HepG2 (cell line): Measurements from ENCODE around the gene S100A16. TPM values are rescaled to one million over a fixed set of nuclear protein-coding genes. Genes with fewer than 3 reads are reported as not detected.

Source experiments
- CEBPG ChIP-seq: IDR thresholded peaks from 2 replicates; pipeline ENCODE4 v1.6.1; 2016
- CREBL2 ChIP-seq: sonication (generic); formaldehyde crosslinking; IDR thresholded peaks from 2 replicates; pipeline ENCODE4 v1.8.1; 2023; ENCODE audit warnings: missing genetic modification reagents, mild to moderate bottlenecking, borderline replicate concordance
- FLYWCH1 ChIP-seq: sonication (generic); formaldehyde crosslinking; IDR thresholded peaks from 2 replicates; pipeline ENCODE4 v1.8.1; 2023; ENCODE audit warnings: mild to moderate bottlenecking, missing genetic modification reagents
- HDAC1 ChIP-seq: sonication (generic); formaldehyde crosslinking; IDR thresholded peaks from 2 replicates; pipeline ENCODE4 v1.5.1; 2020; ENCODE audit warnings: mild to moderate bottlenecking, missing genetic modification reagents
- HNRNPLL ChIP-seq: fragments of 200-400 bp; formaldehyde crosslinking; IDR thresholded peaks from 2 replicates; pipeline ENCODE4 v1.6.1; 2017; ENCODE audit warnings: mild to moderate bottlenecking, low read depth, low read length; ENCODE audit not compliant: poor library complexity, severe bottlenecking
- HOXD1 ChIP-seq: sonication (generic); formaldehyde crosslinking; IDR thresholded peaks from 2 replicates; pipeline ENCODE4 v1.5.0; 2020; ENCODE audit warnings: missing genetic modification reagents
- IRF2 ChIP-seq: IDR thresholded peaks from 2 replicates; pipeline ENCODE4 v1.6.1; 2018; ENCODE audit warnings: missing genetic modification reagents, missing compliant biosample characterization
- KDM5A ChIP-seq: fragments of 200-600 bp; sonication (generic); IDR thresholded peaks from 2 replicates; pipeline ENCODE4 v1.7.0; 2018; ENCODE audit warnings: antibody characterized with exemption, mild to moderate bottlenecking, low read length, borderline replicate concordance
- KLF13 ChIP-seq: sonication (generic); formaldehyde crosslinking; IDR thresholded peaks from 2 replicates; pipeline ENCODE4 v1.4.0; 2020; ENCODE audit warnings: mild to moderate bottlenecking, missing genetic modification reagents
- KLF9 ChIP-seq: IDR thresholded peaks from 2 replicates; pipeline ENCODE4 v1.6.1; 2016; ENCODE audit warnings: low read depth
- NCOA2 ChIP-seq: sonication (generic); formaldehyde crosslinking; IDR thresholded peaks from 2 replicates; pipeline ENCODE4 v1.8.0; 2022; ENCODE audit warnings: inconsistent platforms
- NFE2L2 ChIP-seq: fragments of 150-350 bp; IDR thresholded peaks from 2 replicates; pipeline ENCODE4 v1.6.1; 2014; ENCODE audit warnings: low read length
- PAX8 ChIP-seq: sonication (generic); formaldehyde crosslinking; IDR thresholded peaks from 2 replicates; pipeline ENCODE4 v1.8.0; 2022; ENCODE audit warnings: mild to moderate bottlenecking, missing genetic modification reagents, borderline replicate concordance
- RBAK ChIP-seq: sonication (generic); formaldehyde crosslinking; IDR thresholded peaks from 2 replicates; pipeline ENCODE4 v1.5.1; 2020; ENCODE audit warnings: mild to moderate bottlenecking, missing genetic modification reagents
- RFX1 ChIP-seq: fragments of 450-650 bp; IDR thresholded peaks from 2 replicates; pipeline ENCODE4 v1.6.1; 2017
- SMARCC2 ChIP-seq: fragments of 450-650 bp; IDR thresholded peaks from 2 replicates; pipeline ENCODE4 v1.6.1; 2017; ENCODE audit warnings: antibody characterized with exemption, mild to moderate bottlenecking
- STAG1 ChIP-seq: sonication (generic); formaldehyde crosslinking; IDR thresholded peaks from 2 replicates; pipeline ENCODE4 v1.4.0; 2020; ENCODE audit warnings: missing genetic modification reagents
- TBP ChIP-seq: sonication (generic); formaldehyde crosslinking; IDR thresholded peaks from 2 replicates; pipeline ENCODE4 v1.5.0; 2020; ENCODE audit warnings: missing genetic modification reagents
- ZBTB46 ChIP-seq: sonication (generic); formaldehyde crosslinking; IDR thresholded peaks from 2 replicates; pipeline ENCODE4 v1.4.0; 2020; ENCODE audit warnings: mild to moderate bottlenecking, missing genetic modification reagents, borderline replicate concordance
- ZNF510 ChIP-seq: sonication (generic); formaldehyde crosslinking; IDR thresholded peaks from 2 replicates; pipeline ENCODE4 v1.4.0; 2020; ENCODE audit warnings: low read depth, mild to moderate bottlenecking, missing genetic modification reagents
- ZNF7 ChIP-seq: IDR thresholded peaks from 2 replicates; pipeline ENCODE4 v1.6.1; 2016; ENCODE audit warnings: missing biosample characterization, missing genetic modification reagents
- ZNF709 ChIP-seq: sonication (generic); formaldehyde crosslinking; IDR thresholded peaks from 2 replicates; pipeline ENCODE4 v1.5.0; 2020; ENCODE audit warnings: mild to moderate bottlenecking, missing genetic modification reagents
- ZNF761 ChIP-seq: sonication (generic); formaldehyde crosslinking; conservative IDR thresholded peaks from 2 replicates; pipeline ENCODE4 v1.4.0; 2020; ENCODE audit warnings: mild to moderate bottlenecking, missing genetic modification reagents
- ZNF879 ChIP-seq: sonication (generic); formaldehyde crosslinking; IDR thresholded peaks from 2 replicates; pipeline ENCODE4 v1.8.1; 2023; ENCODE audit warnings: missing genetic modification reagents
- polyA plus RNA-seq, 8 experiments: library from polyadenylated mRNA; depleted of rRNA in 3 of 8; stranded (reverse) in 7 of 8; unstranded in 1 of 8; fragments of >200 nt; fragmentation: Illumina TruSeq in 4 of 8; extraction: Trizol in 4 of 8; gene quantifications; 2 replicates each; pipeline versions ENCODE4 v1.2.1 to v1.2.3, GENCODE V29; 2011 to 2016; ENCODE audit warnings: low read depth in 4 of 8, missing spikeins in 1 of 8, mixed read lengths in 1 of 8; ENCODE audit not compliant: insufficient read depth in 1 of 8
- total RNA-seq, 5 experiments: library from RNA; depleted of rRNA; stranded (reverse); fragments of >200 nt; fragmentation: Illumina TruSeq; extraction: Trizol; gene quantifications; 2 replicates each; pipeline ENCODE4 v1.2.3, GENCODE V29; 2016; ENCODE audit warnings: low read depth in 1 of 5
- TF ChIP-seq, protein P1 (sequence below): IDR thresholded peaks from 2 replicates; pipeline ENCODE4 v1.6.1; 2016; ENCODE audit warnings: mild to moderate bottlenecking
- TF ChIP-seq, protein P2 (sequence below): sonication (generic); formaldehyde crosslinking; IDR thresholded peaks from 2 replicates; pipeline ENCODE4 v1.4.0; 2020; ENCODE audit warnings: low read depth, missing genetic modification reagents

Gene S100A16
- total and polyA plus RNA-seq, 2 of the 13 experiments (the other 11 are each of a cell fraction or from before 2014, with no cell fraction given) = 46.0 to 195 TPM

DNA sequence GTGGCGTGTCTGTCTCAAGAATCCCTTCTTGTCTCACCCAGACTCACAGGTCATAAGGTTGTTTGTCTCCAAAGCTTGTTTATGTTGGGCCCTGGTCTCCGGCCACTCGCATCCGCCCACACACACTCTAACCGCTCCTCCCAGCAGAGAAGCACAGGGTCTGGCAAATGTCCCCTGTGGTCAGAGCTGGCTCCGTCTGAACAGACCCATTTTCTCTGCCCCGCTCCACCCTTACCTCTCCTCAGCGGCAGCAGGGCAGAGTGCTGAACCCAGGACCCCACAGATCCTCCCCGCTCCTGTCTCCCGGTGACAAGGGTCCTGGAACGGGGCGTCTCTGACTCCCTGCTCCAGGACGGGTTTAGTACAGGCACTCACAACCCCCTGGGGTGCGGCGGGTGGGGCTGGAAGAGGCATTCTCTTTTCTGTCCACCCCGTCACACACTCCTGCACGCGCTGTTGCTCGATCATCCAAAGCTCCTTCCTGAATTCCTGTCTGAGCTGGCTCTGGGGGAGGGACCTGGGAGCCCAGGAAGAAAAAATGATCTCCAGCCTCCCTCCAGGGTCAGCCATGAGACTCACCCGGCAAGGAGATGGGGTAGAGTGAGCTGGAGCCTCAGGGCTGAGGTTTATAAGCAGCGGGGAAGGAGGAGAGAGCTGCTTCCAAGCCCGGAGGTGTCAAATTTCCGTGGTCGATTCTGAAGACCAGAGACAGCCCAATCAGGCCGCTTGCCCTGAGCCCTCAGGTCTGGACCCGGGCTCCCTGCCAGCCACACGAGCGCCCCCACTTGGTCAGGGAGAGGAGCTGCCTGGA lies 14.2 kb upstream of the S100A16 start, which contains the start of gene S100A13 (continued):
- TF ChIP-seq STAG1 (CRISPR knock-in tag) = peak; percentile 63
- TF ChIP-seq SMARCC2 = no peak
- TF ChIP-seq FLYWCH1 (CRISPR knock-in tag) = no peak
- TF ChIP-seq, protein P1, sequence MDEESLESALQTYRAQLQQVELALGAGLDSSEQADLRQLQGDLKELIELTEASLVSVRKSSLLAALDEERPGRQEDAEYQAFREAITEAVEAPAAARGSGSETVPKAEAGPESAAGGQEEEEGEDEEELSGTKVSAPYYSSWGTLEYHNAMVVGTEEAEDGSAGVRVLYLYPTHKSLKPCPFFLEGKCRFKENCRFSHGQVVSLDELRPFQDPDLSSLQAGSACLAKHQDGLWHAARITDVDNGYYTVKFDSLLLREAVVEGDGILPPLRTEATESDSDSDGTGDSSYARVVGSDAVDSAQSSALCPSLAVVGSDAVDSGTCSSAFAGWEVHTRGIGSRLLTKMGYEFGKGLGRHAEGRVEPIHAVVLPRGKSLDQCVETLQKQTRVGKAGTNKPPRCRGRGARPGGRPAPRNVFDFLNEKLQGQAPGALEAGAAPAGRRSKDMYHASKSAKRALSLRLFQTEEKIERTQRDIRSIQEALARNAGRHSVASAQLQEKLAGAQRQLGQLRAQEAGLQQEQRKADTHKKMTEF (CRISPR knock-in tag) = peak; percentile 58; the same call in 1 of the 2 replicates
- TF ChIP-seq NFE2L2 = no peak
- no peak for TF ChIP-seq ZNF510 (CRISPR knock-in tag)
- TF ChIP-seq RFX1 = no peak
- TF ChIP-seq PAX8 (CRISPR knock-in tag) = no peak
- no peak for TF ChIP-seq NCOA2 (CRISPR knock-in tag)
- no peak for TF ChIP-seq TBP (CRISPR knock-in tag)
- no peak for TF ChIP-seq RBAK (CRISPR knock-in tag)
- 0 out of 2 replicates have a peak, but pooled peaks have one; percentile 51 for TF ChIP-seq ZNF709 (CRISPR knock-in tag)
- no peak for TF ChIP-seq KLF13 (CRISPR knock-in tag)
- no peak for TF ChIP-seq ZNF879
- no peak for TF ChIP-seq HOXD1
- no peak; the same call in 1 of the 2 replicates for TF ChIP-seq HDAC1
- no peak for TF ChIP-seq KDM5A
- TF ChIP-seq KLF9 (CRISPR knock-in tag) = no peak
- no peak for TF ChIP-seq CEBPG (CRISPR knock-in tag)
- TF ChIP-seq HNRNPLL = no peak
- no peak for TF ChIP-seq ZBTB46 (CRISPR knock-in tag)
- TF ChIP-seq, protein P2, sequence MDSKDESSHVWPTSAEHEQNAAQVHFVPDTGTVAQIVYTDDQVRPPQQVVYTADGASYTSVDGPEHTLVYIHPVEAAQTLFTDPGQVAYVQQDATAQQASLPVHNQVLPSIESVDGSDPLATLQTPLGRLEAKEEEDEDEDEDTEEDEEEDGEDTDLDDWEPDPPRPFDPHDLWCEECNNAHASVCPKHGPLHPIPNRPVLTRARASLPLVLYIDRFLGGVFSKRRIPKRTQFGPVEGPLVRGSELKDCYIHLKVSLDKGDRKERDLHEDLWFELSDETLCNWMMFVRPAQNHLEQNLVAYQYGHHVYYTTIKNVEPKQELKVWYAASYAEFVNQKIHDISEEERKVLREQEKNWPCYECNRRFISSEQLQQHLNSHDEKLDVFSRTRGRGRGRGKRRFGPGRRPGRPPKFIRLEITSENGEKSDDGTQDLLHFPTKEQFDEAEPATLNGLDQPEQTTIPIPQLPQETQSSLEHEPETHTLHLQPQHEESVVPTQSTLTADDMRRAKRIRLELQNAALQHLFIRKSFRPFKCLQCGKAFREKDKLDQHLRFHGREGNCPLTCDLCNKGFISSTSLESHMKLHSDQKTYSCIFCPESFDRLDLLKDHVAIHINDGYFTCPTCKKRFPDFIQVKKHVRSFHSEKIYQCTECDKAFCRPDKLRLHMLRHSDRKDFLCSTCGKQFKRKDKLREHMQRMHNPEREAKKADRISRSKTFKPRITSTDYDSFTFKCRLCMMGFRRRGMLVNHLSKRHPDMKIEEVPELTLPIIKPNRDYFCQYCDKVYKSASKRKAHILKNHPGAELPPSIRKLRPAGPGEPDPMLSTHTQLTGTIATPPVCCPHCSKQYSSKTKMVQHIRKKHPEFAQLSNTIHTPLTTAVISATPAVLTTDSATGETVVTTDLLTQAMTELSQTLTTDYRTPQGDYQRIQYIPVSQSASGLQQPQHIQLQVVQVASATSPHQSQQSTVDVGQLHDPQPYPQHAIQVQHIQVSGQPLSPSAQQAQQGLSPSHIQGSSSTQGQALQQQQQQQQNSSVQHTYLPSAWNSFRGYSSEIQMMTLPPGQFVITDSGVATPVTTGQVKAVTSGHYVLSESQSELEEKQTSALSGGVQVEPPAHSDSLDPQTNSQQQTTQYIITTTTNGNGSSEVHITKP (CRISPR knock-in tag) = 0 out of 2 replicates have a peak, but pooled peaks have one; percentile 2
- 0 out of 2 replicates have a peak, but pooled peaks have one; percentile 44 for TF ChIP-seq ZNF761 (CRISPR knock-in tag)
- no peak for TF ChIP-seq ZNF7 (CRISPR knock-in tag)
- no peak for TF ChIP-seq IRF2 (CRISPR knock-in tag)
- no peak for TF ChIP-seq CREBL2 (CRISPR knock-in tag)
